ENCODE measurements around the gene C3orf52. TPM values are rescaled to one million over a fixed set of nuclear protein-coding genes. Genes with fewer than 3 reads are reported as not detected.

Gene C3orf52
- total RNA-seq, 2 donors from 2014 or later: 35.7 to 35.8 TPM

DNA sequence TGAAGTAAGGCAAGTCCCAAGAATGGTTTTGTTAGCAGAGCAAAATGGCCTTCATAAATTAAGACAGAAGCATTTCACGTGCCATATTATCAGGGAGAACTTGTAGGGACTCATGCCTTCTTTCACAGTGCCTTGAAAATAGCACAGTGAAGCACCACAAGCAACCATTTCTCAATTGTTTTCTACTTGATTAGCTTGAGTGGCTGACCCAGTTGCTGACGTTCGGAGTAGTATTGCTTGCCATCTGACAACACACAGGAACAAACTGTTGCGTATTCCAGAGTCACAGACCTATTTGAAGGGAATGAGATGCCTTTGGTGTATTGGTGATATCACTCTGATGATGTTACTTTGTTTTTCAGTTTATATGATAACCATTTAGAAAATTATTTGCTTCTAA, 3.0 kb upstream of the C3orf52 start:
- DNase-seq (no peak), ATAC-seq (no peak)
- intact Hi-C loops (cut with DNase I, micrococcal nuclease): no loop called here

DNA sequence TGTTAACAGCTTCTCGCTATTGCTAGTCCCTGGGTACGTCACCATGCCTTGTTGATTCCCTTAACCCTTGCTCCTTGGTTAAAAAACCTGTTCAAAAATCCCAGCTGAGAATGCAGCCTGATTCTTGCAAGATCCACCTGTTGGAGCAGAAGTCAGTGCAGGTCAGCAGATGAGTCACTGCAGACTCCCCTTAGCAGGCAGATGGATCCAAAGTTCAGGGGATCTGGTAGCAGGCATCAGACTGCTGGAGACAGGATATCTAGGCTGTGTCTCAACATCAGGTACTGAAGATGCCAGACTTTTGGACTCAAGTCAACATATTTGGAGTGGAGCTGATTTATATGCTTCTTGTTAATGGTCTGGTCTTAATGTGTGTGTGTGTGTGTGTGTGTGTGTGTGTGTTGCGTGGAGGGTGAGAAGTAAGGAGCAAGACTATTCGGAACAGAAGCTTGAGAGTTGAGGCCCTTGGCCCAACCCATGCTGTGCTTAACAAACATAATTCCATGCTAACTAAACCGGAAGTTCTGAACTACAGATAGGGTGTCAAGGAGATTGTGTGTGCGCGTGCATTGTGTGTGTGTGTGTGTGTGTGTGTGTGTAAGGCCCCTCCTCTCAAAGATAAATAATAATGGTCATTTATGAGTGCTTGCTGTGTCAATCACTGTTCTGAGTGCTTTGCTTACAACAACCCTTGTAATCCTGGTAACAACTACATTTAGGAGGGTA, 1.0 kb upstream of the C3orf52 start:
- intact Hi-C loops (cut with DNase I, micrococcal nuclease): no loop called here
- DNase-seq (peak in 1 of 2 donors; percentile 63), ATAC-seq (peak; percentile 66)

DNA sequence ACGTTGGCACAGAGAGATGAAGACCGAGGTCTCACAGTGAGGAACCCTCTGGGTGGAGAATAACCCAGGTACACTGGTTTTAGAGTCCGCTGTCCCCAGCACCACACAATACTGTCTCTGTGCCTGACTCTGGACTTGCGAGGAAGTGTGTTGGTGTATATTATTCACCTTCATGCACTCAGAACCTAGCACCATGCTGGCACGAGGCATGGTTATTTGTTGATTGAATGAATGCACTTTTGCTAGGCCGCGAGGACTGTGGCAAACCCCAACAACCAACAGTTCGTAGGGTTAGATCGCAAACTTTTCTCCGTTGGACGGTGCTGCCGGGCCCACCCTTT, 484 bp upstream of the C3orf52 start:
- intact Hi-C loops (cut with DNase I, micrococcal nuclease): no loop called here
- ATAC-seq (peak; percentile 6), DNase-seq (no peak)

DNA sequence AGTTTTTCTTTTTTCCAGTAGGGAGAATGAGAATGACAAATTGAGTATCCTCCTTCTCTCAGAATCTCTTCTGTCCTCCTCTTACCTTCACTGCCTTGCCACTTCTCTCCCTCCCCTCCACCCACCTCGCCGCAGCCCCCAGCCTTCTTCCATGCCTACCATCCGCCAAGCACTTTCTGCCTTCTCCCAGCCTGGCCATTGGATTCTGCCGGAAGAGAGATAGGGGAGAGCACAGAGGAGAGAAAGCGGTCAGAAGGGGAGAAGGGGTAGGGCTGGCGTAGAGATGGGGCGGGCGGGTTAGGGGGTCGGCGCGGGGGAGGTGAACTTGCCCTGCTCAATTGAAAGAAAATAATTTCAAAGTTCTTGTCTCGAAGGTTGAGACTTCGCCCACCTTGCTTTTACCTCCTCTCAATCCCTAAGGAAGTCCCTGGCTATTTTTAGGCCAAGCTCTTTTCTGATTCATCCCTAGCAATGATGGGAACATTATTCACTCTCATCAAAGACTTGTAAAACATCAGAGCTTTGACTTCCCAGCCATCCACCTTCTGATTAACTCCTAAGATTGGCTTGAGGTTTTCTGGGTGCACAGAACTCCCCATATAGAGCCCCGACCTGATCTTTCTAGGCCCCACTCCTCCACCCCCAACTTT, 811 bp downstream of the C3orf52 start:
- intact Hi-C loops (cut with DNase I, micrococcal nuclease): no loop called here

DNA sequence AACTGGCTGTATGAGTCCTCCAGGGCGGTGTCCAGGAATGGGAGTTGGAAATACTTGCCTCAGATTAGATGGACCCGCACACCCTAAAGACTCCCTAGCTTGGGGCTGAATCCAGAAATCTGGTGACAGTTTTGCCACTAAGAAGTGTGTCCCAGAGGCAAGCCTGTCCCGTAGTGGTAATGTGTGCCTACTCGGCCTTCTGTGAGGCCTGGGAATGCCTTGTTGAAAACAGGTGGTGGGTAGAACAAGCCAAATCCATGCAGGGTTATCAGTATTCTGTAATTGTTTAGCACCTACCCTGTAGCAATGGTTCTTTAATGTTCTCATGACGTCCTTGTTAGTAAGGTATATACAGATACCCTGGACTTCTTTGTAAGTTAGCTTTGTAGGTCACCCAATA, 1.6 kb downstream of the C3orf52 start:
- ATAC-seq: no peak
- no peak for DNase-seq
- intact Hi-C loops (cut with DNase I, micrococcal nuclease): no loop called here

More for the DNA sequence above, 811 bp downstream of the C3orf52 start:
- DNase-seq: no peak
- no peak for ATAC-seq

DNA sequence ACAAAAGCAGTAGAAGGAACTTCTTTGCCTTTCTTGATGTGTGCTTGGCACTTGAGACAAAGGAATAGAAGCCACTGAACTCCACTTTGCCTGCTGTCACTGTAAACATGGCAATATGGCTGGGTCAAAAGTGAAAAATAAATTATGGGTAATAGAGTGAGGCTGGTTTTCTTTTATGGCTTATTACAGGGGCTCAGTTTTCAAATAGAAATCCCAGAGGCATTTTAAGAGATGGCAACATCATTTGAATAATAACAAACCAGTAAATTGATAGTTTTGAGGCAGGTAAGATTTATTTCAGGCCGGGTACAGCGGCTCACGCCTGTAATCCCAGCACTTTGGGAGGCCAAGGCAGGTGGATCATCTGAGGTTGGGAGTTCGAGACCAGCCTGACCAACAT, 2.8 kb downstream of the C3orf52 start:
- intact Hi-C loops (cut with DNase I, micrococcal nuclease): no loop called here
- no peak for DNase-seq
- ATAC-seq: no peak

DNA sequence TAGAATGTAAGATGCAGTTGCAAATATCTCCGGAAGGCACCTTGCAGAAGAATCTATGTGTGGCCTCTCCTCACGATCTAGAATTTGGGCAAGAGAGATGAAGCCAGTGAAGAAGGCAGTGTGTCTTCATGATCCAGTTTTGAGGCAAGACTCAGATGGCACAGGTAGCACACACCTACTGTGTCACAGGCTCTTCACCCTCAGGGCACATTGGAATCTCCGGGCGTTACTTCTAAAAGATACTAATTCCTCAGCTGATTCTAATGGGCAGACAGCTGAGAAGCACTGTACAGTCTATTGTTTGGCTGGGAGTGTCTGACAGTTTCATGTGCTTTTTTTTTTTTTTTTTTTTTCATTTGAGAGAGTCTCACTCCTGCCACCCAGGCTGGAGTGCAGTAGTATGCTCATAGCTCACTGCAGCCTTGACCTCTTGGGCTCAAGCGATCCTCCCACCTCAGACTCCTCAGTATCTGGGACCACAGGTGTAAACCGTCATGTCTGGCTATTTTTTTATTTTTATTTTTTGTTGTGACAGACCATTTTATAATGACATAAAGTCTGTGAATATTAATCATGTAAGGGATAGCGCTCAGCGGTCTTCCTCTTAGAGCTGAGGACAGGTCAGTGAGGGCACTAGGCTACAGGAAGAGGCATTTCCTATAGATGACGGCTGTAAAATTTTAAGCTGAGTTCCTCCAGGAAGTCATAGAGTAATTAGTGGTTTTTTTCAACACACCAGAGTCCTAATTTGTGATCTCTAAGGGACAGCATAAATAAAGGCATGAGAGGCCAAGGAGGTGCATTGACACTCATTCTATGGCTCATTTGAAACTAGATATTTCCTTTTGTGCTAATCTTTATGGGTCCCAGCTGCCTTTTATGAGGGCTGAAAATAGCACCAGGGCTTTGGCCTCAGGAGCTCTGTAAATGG, 4.0 kb downstream of the C3orf52 start:
- peak; percentile 40 for ATAC-seq
- intact Hi-C loops (cut with DNase I, micrococcal nuclease): no loop called here
- DNase-seq: no peak

DNA sequence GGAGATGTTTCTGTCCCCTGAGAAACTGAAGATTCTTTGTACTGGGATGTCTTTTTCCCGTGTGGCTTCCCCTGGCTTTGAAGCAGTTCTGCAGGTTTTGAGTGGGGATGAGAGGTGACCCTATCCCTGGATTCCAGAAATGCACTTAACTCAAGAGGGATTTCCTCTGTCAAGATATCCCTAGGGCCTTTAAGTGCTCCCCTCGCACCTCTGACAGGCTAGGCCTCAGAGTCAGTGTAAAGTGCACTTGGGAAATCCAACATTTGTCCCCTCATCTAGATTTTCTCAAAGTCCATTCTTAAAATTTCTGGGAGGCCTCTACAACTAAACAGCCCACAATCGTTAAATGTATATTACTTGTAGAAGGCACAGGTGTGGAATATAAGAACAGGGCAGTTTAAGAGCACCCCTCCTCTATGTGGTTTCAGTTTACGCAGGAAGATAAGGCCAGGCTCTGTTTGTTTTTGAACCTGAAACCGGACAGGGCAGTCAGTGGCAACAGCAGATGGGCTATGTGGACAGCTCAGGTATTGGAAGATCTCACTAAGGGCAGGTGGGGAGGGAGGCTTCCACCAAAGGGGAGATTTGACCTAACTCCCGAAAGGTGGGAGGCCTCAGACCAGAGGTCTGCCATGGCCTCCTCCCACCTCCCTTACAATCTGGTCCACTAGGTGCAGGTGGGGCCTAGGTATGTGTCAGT, 4.8 kb downstream of the C3orf52 start:
- DNase-seq (peak in 1 of 2 donors; percentile 49), ATAC-seq (peak; percentile 44)
- intact Hi-C loops (cut with DNase I, micrococcal nuclease): no loop called here

DNA sequence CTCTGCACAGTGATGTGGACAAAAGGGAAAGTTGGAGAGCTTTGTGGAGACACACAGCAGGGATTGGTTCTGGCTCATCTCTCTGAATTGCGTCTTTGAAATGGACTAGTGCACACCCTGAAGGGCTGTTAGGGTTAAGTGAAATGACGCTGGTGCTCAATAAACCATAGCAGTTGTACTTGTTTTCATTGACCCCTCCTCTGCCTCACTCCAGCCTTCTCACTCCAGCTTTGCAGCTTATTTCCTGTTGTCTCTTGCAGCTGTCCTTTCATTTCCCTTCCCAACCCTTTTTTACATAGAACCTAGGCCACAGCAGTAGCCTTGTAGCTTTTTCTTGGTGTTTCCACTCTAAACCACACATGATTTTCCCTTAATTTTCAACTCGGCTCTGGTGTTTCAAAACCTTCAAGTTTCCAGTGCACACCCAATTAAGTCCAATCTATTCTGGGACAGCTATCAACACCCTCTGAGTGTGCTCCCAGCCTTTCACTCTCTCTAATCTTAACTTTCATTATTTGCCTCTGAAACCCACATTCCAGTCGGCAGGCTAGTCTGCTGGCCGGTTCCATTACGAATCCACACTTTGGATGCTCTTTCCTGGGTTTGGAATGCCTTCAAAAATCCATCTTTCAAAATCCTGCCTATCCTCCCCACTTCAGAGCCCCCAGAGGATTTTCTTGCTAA, 6.4 kb downstream of the C3orf52 start:
- intact Hi-C loops (cut with DNase I, micrococcal nuclease): no loop called here
- ATAC-seq: peak; percentile 54

DNA sequence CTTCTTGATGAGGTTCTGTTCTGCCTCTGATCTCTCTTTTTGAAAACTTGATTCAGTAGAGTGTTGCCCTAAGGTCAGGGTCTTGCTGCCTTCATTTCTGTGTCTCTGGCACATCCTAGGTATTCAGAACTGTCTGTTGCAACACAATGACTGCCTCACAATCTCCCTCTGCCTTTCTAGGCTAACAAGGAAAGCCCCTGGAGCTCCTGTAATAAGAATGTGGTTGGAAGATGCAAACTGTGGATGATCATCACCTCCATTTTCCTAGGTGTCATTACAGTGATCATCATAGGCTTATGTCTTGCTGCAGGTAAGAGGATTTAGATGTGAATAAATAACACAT, 7.0 kb downstream of the C3orf52 start:
- intact Hi-C loops (cut with DNase I, micrococcal nuclease): no loop called here
- ATAC-seq (no peak), DNase-seq (no peak)

More for the DNA sequence above, 6.4 kb downstream of the C3orf52 start:
- DNase-seq: no peak

DNA sequence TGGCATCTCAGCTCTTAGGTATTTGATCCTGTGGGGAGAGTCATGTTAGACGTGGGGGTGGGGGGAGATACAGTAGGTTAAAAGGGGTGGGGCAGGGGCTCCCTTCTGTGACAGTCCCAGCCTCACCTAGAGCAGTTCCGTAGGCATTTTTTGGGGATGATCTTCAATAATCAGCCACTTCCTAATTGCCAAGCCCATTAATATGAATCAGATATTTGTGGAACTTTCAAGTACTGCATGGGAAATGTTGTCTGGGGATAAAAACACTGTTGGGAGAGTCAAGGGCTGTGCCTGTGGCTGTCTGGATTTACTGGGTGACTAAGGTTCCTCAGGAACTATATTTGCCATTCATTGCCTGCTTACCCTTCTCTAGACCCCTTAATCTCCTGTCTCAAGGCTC, 9.5 kb downstream of the C3orf52 start:
- ATAC-seq (no peak), DNase-seq (no peak)
- intact Hi-C loops (cut with DNase I, micrococcal nuclease): no loop called here

DNA sequence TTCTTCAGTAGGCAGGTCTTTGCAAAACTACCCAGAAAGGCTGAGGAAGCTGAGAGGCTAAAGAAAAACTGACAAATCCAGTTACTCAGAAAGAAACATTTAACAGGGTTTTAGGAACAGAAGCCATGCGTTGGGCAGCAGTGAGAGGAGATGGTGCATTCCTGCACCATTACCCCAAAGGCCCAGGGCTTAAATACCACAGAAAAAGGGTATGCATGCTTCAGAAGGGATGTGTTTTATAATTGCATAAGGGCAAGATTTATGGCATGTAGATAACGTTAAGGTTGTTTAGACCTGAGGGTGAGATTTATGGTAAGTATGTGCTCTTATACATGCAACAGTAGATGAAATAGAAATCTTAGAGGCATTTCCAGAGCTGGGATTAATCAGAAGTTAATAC, 10.0 kb downstream of the C3orf52 start:
- DNase-seq (no peak), ATAC-seq (peak; percentile 46)
- intact Hi-C loops (cut with DNase I, micrococcal nuclease): no loop called here

DNA sequence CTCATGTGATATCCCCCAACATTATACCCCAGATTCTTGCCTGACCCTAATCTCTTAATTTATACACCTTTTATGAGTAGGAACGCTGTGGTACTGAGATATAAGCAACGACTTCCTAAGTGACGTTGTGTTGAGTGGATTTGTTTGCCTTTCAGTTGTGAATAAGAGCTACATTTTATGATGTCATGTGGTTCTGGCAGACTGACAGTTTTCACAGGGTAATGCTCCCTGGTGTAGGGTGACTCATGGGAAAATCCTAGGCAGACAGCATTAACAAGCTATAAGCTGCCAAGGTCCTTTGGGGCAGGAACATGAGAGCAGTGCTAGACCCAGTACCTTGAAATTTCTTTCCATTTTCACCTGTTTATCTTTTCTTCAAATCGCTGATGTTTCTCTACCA, 11.2 kb downstream of the C3orf52 start:
- DNase-seq (peak; percentile 43 to 80), ATAC-seq (peak; percentile 91)
- intact Hi-C loops (cut with DNase I, micrococcal nuclease): no loop called here

DNA sequence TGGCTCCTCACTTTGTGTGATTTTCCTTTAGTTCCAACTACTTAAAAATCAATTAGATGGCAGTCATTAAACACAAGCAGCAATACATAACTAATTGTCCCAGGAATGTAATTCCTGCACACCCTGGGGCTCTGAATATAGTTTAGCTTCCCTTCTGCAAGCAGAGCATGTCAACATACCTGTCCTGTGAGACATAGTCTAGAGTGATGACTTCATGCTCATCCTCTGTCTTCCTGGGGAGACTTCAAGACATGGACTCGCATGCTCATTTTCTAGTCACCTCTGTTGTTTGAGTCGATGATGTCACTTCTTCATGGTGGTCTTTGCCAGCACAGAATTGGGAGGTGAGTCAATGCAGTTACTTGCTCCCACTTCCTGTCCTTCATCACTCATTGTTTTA, 15.7 kb downstream of the C3orf52 start:
- intact Hi-C loops (cut with DNase I, micrococcal nuclease): no loop called here
- no peak for ATAC-seq
- no peak for DNase-seq

DNA sequence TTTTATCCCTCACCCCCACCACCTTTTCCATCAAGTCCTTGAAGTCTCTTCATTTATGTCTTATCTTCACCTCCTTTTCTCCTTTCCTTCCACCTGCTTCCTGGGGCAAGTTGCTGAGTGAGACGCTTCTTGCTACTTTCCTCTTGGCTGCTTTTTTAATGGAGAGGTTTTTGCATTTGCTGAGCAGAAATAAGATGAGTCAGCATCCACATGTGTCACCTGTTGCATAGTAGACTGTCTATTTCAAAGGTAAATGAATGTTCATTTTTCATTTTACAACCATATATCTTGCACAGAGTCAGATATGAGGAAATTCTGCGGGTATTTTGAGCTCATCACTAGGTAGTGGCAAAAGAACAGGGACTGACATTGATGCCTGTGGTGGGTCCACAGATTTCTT, 18.6 kb downstream of the C3orf52 start:
- no peak for DNase-seq
- intact Hi-C loops (cut with DNase I, micrococcal nuclease): no loop called here
- ATAC-seq: no peak

DNA sequence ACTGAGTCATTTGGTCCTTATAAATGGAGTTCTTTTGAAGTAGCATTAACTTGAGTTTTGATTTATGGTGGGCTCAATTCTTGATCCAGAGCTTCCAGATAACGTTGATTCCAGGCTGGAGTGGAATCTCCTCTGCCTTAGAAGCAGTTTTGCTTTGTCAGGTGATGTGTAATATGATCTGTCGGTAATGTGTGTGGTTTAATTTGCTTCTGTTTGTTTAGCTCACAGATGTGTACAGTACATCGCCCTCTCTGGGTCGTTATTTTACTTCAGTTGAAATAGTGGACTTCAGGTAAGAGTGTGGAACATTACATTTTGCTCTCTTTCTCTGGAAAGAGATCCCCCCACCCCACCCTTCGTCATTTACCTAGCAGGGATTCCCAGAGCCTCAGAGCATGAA, 23.1 kb downstream of the C3orf52 start:
- intact Hi-C loops (cut with DNase I, micrococcal nuclease): no loop called here
- DNase-seq: no peak
- ATAC-seq: peak; percentile 66

DNA sequence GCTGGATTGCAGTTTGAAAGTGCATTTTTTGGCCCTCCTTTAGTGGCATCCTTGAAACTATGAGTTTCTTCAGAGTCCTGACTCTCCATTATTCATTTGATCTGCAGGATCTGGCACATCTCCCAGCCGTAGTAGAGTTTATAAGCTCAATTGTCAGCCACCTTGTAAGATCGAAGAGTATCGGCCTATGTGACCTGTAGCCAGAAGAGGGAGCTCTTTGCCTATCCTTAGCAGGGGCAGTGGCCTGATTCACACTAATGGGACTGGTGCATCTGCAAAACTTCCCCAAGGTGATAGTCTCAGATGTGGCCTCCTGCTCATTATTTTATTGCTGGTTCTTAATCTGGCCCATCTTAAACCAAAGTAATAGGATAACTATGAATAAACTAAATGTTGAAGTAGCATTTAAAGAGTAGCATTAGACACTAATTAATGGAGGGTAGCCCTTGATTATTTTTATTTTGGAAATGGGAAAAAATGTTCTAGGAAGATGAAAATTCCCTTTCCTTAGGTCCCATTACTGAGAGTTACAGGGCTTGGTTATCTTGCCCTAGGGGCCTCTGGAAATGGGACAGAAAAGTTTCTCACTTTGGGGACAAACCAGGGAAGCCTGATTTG, 25.7 kb downstream of the C3orf52 start:
- intact Hi-C loops (cut with DNase I, micrococcal nuclease): no loop called here
- peak; percentile 93 for ATAC-seq
- DNase-seq: peak in 1 of 2 donors; percentile 54

DNA sequence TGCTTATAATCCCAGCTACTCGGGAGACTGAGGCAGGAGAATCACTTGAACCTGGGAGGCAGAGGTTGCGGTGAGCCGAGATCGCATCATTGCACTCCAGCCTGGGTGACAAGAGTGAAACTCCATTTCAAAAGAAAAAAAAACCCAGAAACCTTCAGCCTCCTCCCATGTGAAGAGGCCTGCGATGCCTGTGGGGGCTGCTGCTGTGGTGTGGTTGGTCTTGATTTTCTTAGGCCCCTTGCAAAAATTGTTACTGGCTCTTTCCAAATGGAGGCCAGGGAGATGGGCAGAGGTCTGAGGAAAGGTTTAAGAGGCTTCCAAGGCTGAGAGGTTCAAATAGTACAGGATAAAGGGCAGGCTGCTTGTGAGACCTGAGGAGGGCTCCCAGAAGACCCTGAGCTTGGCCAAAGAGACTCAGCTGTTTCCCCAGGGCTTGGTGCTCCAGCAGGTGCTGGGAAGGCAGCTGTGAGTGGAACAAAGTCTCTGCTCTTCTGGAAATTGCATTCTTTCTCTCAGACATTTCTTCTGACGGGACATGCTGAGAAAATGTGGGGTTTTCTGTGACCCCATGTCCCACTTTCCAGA, 28.5 kb downstream of the C3orf52 start:
- intact Hi-C loops (cut with DNase I, micrococcal nuclease): no loop called here
- ATAC-seq: no peak
- no peak for DNase-seq

All from left colon (tissue), 2 donors.